HepG2 (cell line): ENCODE data around the gene ARFGAP1. TPM values are rescaled to one million over a fixed set of nuclear protein-coding genes. Genes with fewer than 3 reads are reported as not detected.
A peak's percentile ranks its signal among the peaks of the same experiment; 100 is the strongest.

ENCODE experiments used
- ARID3A ChIP-seq: IDR thresholded peaks from 2 replicates; pipeline ENCODE4 v1.6.1; 2012; ENCODE audit warnings: low read depth, low read length, improper control_type of control experiment
- CBX5 ChIP-seq: sonication (generic); formaldehyde crosslinking; IDR thresholded peaks from 2 replicates; pipeline ENCODE4 v1.4.0; 2020; ENCODE audit warnings: missing genetic modification reagents, borderline replicate concordance
- DNMT1 ChIP-seq: sonication (generic); formaldehyde crosslinking; IDR thresholded peaks from 2 replicates; pipeline ENCODE4 v1.5.1; 2020; ENCODE audit warnings: mild to moderate bottlenecking, missing genetic modification reagents
- GPN1 ChIP-seq: sonication (generic); formaldehyde crosslinking; IDR thresholded peaks from 2 replicates; pipeline ENCODE4 v1.5.1; 2020; ENCODE audit warnings: missing genetic modification reagents, borderline replicate concordance
- GZF1 ChIP-seq: sonication (generic); formaldehyde crosslinking; IDR thresholded peaks from 2 replicates; pipeline ENCODE4 v1.5.1; 2020; ENCODE audit warnings: mild to moderate bottlenecking, missing genetic modification reagents
- KDM4B ChIP-seq: sonication (generic); formaldehyde crosslinking; IDR thresholded peaks from 2 replicates; pipeline ENCODE4 v1.4.0; 2020; ENCODE audit warnings: missing genetic modification reagents
- MAFF ChIP-seq: IDR thresholded peaks from 2 replicates; pipeline ENCODE4 v1.6.1; 2011; ENCODE audit warnings: low read depth, low read length, improper control_type of control experiment
- MEIS2 ChIP-seq: sonication (generic); formaldehyde crosslinking; IDR thresholded peaks from 2 replicates; pipeline ENCODE4 v1.9.0; 2021; ENCODE audit warnings: mild to moderate bottlenecking, missing genetic modification reagents
- NR2F1 ChIP-seq, 2 experiments: fragments of 450-650 bp in 1 of 2; formaldehyde crosslinking in 1 of 2; IDR thresholded peaks; 2 replicates each; pipeline versions ENCODE4 v1.5.0 to v1.6.1; 2016 to 2020; ENCODE audit warnings: mild to moderate bottlenecking in 1 of 2, missing compliant biosample characterization in 1 of 2, missing genetic modification reagents in 1 of 2, moderate library complexity in 1 of 2
- PAXIP1 ChIP-seq: sonication (generic); formaldehyde crosslinking; conservative IDR thresholded peaks from 2 replicates; pipeline ENCODE4 v1.4.0; 2020; ENCODE audit warnings: mild to moderate bottlenecking, missing genetic modification reagents, moderate library complexity
- PITX1 ChIP-seq: sonication (generic); formaldehyde crosslinking; IDR thresholded peaks from 2 replicates; pipeline ENCODE4 v1.5.1; 2020; ENCODE audit warnings: mild to moderate bottlenecking, missing genetic modification reagents
- RFXANK ChIP-seq: IDR thresholded peaks from 2 replicates; pipeline ENCODE4 v1.6.1; 2016
- SALL1 ChIP-seq: sonication (generic); formaldehyde crosslinking; IDR thresholded peaks from 2 replicates; pipeline ENCODE4 v1.8.0; 2022; ENCODE audit warnings: mild to moderate bottlenecking, missing genetic modification reagents
- TSC22D2 ChIP-seq: sonication (generic); formaldehyde crosslinking; IDR thresholded peaks from 2 replicates; pipeline ENCODE4 v1.5.1; 2020; ENCODE audit warnings: missing genetic modification reagents, mild to moderate bottlenecking, borderline replicate concordance
- U2AF2 ChIP-seq: fragments of 200-400 bp; formaldehyde crosslinking; IDR thresholded peaks from 2 replicates; pipeline ENCODE4 v1.6.1; 2017; ENCODE audit warnings: low read depth, mild to moderate bottlenecking, low read length
- ZBTB4 ChIP-seq: sonication (generic); formaldehyde crosslinking; IDR thresholded peaks from 2 replicates; pipeline ENCODE4 v1.4.0; 2020; ENCODE audit warnings: missing genetic modification reagents, mild to moderate bottlenecking, borderline replicate concordance
- ZNF652 ChIP-seq: IDR thresholded peaks from 2 replicates; pipeline ENCODE4 v1.6.1; 2016; ENCODE audit warnings: low read depth, borderline replicate concordance
- ZNF691 ChIP-seq: sonication (generic); formaldehyde crosslinking; IDR thresholded peaks from 2 replicates; pipeline ENCODE4 v1.4.0; 2020; ENCODE audit warnings: missing genetic modification reagents, low read depth, mild to moderate bottlenecking, borderline replicate concordance
- polyA plus RNA-seq, 8 experiments: library from polyadenylated mRNA; depleted of rRNA in 3 of 8; stranded (reverse) in 7 of 8; unstranded in 1 of 8; fragments of >200 nt; fragmentation: Illumina TruSeq in 4 of 8; extraction: Trizol in 4 of 8; gene quantifications; 2 replicates each; pipeline versions ENCODE4 v1.2.1 to v1.2.3, GENCODE V29; 2011 to 2016; ENCODE audit warnings: low read depth in 4 of 8, missing spikeins in 1 of 8, mixed read lengths in 1 of 8; ENCODE audit not compliant: insufficient read depth in 1 of 8
- total RNA-seq, 5 experiments: library from RNA; depleted of rRNA; stranded (reverse); fragments of >200 nt; fragmentation: Illumina TruSeq; extraction: Trizol; gene quantifications; 2 replicates each; pipeline ENCODE4 v1.2.3, GENCODE V29; 2016; ENCODE audit warnings: low read depth in 1 of 5
- TF ChIP-seq, protein P1 (sequence below): sonication (generic); formaldehyde crosslinking; IDR thresholded peaks from 2 replicates; pipeline ENCODE4 v1.9.0; 2021; ENCODE audit warnings: missing genetic modification reagents, borderline replicate concordance

Gene ARFGAP1
- total and polyA plus RNA-seq, 2 of the 13 experiments (the other 11 are each of a cell fraction or from before 2014, with no cell fraction given) = 132 TPM

GRCh38 chr20:63241272-63241671 is 31.3 kb upstream of the ARFGAP1 start (continued):
- TF ChIP-seq PAXIP1 (CRISPR knock-in tag) = peak; percentile 80
- TF ChIP-seq, protein P1, sequence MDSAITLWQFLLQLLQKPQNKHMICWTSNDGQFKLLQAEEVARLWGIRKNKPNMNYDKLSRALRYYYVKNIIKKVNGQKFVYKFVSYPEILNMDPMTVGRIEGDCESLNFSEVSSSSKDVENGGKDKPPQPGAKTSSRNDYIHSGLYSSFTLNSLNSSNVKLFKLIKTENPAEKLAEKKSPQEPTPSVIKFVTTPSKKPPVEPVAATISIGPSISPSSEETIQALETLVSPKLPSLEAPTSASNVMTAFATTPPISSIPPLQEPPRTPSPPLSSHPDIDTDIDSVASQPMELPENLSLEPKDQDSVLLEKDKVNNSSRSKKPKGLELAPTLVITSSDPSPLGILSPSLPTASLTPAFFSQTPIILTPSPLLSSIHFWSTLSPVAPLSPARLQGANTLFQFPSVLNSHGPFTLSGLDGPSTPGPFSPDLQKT (CRISPR knock-in tag) = no peak
- no peak for TF ChIP-seq DNMT1 (CRISPR knock-in tag)
- TF ChIP-seq MAFF = no peak
- TF ChIP-seq GPN1 (CRISPR knock-in tag) = no peak
- no peak for TF ChIP-seq ZNF691 (CRISPR knock-in tag)
- no peak for TF ChIP-seq CBX5 (CRISPR knock-in tag)
- TF ChIP-seq KDM4B = no peak
- no peak for TF ChIP-seq ZNF652
- TF ChIP-seq TSC22D2 (CRISPR knock-in tag) = no peak
- no peak for TF ChIP-seq MEIS2 (CRISPR knock-in tag)
- TF ChIP-seq U2AF2 = no peak
- TF ChIP-seq GZF1 = no peak
- no peak for TF ChIP-seq ZBTB4
- TF ChIP-seq SALL1 (CRISPR knock-in tag) = peak; percentile 56; the same call in 1 of the 2 replicates
- peak in 1 of 2 experiments; percentile 65; a peak in 1 of 4 replicates for TF ChIP-seq NR2F1 (CRISPR knock-in tag; IDR thresholded peaks at IDR 0.05)
- TF ChIP-seq RFXANK = no peak
- no peak for TF ChIP-seq PITX1 (CRISPR knock-in tag)
- no peak for TF ChIP-seq ARID3A
